Gastrocnemius medialis (tissue), 4 donors: ENCODE measurements around the gene XPC. TPM values are rescaled to one million over a fixed set of nuclear protein-coding genes. Genes with fewer than 3 reads are reported as not detected.

Source experiments
- ATAC-seq, 2 donors: fragments of 150-250 bp; one replicate each; pipeline ENCODE4 v1.9.1; 2016
- DNase-seq, 2 donors: peaks; one replicate each; pipeline ENCODE4 v3.0.0-alpha.2; 2019
- H3K27ac ChIP-seq, 4 donors: fragments of 200-600 bp; sonication (generic); 1 replicate in 1 of 4; 2 replicates in 3 of 4; pipeline ENCODE4 v1.5.1; 2016 to 2018; ENCODE audit warnings: mild to moderate bottlenecking in 2 of 4, moderate library complexity in 1 of 4
- H3K27me3 ChIP-seq, 3 donors: fragments of 200-600 bp; sonication (generic) in 2 of 3; 1 replicate in 1 of 3; 2 replicates in 2 of 3; pipeline versions ENCODE4 v1.5.1 to v1.6.0; 2016 to 2019; ENCODE audit warnings: mild to moderate bottlenecking in 1 of 3, moderate library complexity in 1 of 3
- H3K36me3 ChIP-seq, 2 donors: fragments of 200-600 bp; sonication (generic) in 1 of 2; one replicate each; pipeline ENCODE4 v1.5.1; 2017 to 2018
- H3K4me1 ChIP-seq, 2 donors: fragments of 200-600 bp; sonication (generic) in 1 of 2; one replicate each; pipeline ENCODE4 v1.5.1; 2016 to 2017; ENCODE audit warnings: mild to moderate bottlenecking in 2 of 2
- H3K4me3 ChIP-seq, 4 donors: fragments of 200-600 bp; sonication (generic) in 3 of 4; 1 replicate in 1 of 4; 2 replicates in 3 of 4; pipeline ENCODE4 v1.5.1; 2016 to 2019; ENCODE audit warnings: mild to moderate bottlenecking in 2 of 4
- H3K9me3 ChIP-seq, 3 donors: fragments of 200-600 bp; sonication (generic) in 2 of 3; 1 replicate in 1 of 3; 2 replicates in 2 of 3; pipeline ENCODE4 v1.5.1; 2016 to 2019
- CTCF ChIP-seq, 5 experiments: fragments of 450-650 bp in 3 of 5; fragments of 200-600 bp in 2 of 5; sonication (generic) in 2 of 5; IDR thresholded peaks in 4 of 5; conservative IDR thresholded peaks in 1 of 5; 1 replicate in 4 of 5; 2 replicates in 1 of 5; pipeline ENCODE4 v1.5.1; 2016 to 2019; ENCODE audit warnings: antibody characterized with exemption in 5 of 5, mild to moderate bottlenecking in 3 of 5, moderate library complexity in 3 of 5
- POLR2A ChIP-seq, 2 donors: fragments of 450-650 bp; IDR thresholded peaks; one replicate each; pipeline ENCODE4 v1.6.1; 2017; ENCODE audit warnings: antibody characterized with exemption in 2 of 2, mild to moderate bottlenecking in 2 of 2, moderate library complexity in 2 of 2
- in situ Hi-C, 4 donors: fragments of 200-750 bp; cut with MboI; loops; one replicate each; pipeline versions ENCODE4 v1.15.0 to v1.8.0; 2017; ENCODE audit warnings: low sequenced_read_pairs in 4 of 4
- intact Hi-C: fragments of 100-400 bp; cut with DNase I; formaldehyde crosslinking; loops from one replicate; pipeline ENCODE4 v1.15.1; 2023; ENCODE audit warnings: low total_unique reads
- total RNA-seq, 4 donors: library from RNA; depleted of rRNA; stranded (reverse); fragments of >200 nt; gene quantifications; one replicate each; pipeline versions ENCODE4 v1.1.0 to v1.2.3, GENCODE V29; 2016

The XPC gene
- total RNA-seq, 4 donors from 2014 or later = 22.0 to 30.6 (median 27.0) TPM

GRCh38 chr3:14132120-14132519 is 46.3 kb downstream of the XPC start:
- in situ Hi-C loops (loop anchor here in 1 of 4 donors (25.0 kb wide), 1 partner anchor 930 kb away; the partner anchor contains the start of gene MRPS25), intact Hi-C loops (no loop called here)
- TF ChIP-seq POLR2A (IDR thresholded peaks at IDR 0.05) (no peak), CTCF (IDR thresholded peaks at IDR 0.05 in 4 of 5, conservative IDR thresholded peaks at IDR 0.05 in 1 of 5) (no peak)
- Histone ChIP-seq H3K9me3 (no peaks in the 10 kb centered on the region), H3K27me3 (no peaks in the 10 kb centered on the region), H3K4me3 (no peak overlapping the region), H3K36me3 (peaks cover 0 to 73% of the 10 kb centered on the region in 2 donors), H3K4me1 (peaks cover 16 to 29% of the 10 kb centered on the region in 2 donors), H3K27ac (peak overlapping the region in 1 of 4 donors; percentile 94)
- ATAC-seq (no peak), DNase-seq (no peak)

- peak in 1 of 2 donors; percentile 77 for DNase-seq
These were observed 47.3 kb downstream of the XPC start for GRCh38 chr3:14131134-14131533.

GRCh38 chr3:14130707-14131106 is 47.7 kb downstream of the XPC start:
- H3K9me3 ChIP-seq = no peaks in the 10 kb centered on the region
- TF ChIP-seq CTCF (IDR thresholded peaks at IDR 0.05 in 4 of 5, conservative IDR thresholded peaks at IDR 0.05 in 1 of 5) = no peak
- no peak for TF ChIP-seq POLR2A (IDR thresholded peaks at IDR 0.05)
- H3K36me3 ChIP-seq = peaks cover 0 to 65% of the 10 kb centered on the region in 2 donors
- intact Hi-C loops = no loop called here
- H3K27ac ChIP-seq = peak overlapping the region in 3 of 4 donors; percentile 19 to 94 (median 52)
- H3K4me1 ChIP-seq = peaks cover 20 to 29% of the 10 kb centered on the region in 2 donors
- DNase-seq (no peak), ATAC-seq (no peak)
- H3K4me3 ChIP-seq = no peak overlapping the region
- in situ Hi-C loops = loop anchor here in 1 of 4 donors (25.0 kb wide), 1 partner anchor 932 kb away; the partner anchor contains the start of gene MRPS25
- no peaks in the 10 kb centered on the region for H3K27me3 ChIP-seq

More at GRCh38 chr3:14131134-14131533, 47.3 kb downstream of the XPC start:
- intact Hi-C loops (no loop called here), in situ Hi-C loops (loop anchor here in 1 of 4 donors (25.0 kb wide), 1 partner anchor 931 kb away; the partner anchor contains the start of gene MRPS25)
- Histone ChIP-seq H3K4me3 (no peak overlapping the region), H3K27me3 (no peaks in the 10 kb centered on the region), H3K27ac (peak overlapping the region in 3 of 4 donors; percentile 19 to 94 (median 52)), H3K9me3 (no peaks in the 10 kb centered on the region), H3K36me3 (peaks cover 0 to 70% of the 10 kb centered on the region in 2 donors), H3K4me1 (peaks cover 17 to 31% of the 10 kb centered on the region in 2 donors)
- peak in 1 of 2 donors; percentile 30 for ATAC-seq
- TF ChIP-seq CTCF (IDR thresholded peaks at IDR 0.05 in 4 of 5, conservative IDR thresholded peaks at IDR 0.05 in 1 of 5) (no peak), POLR2A (IDR thresholded peaks at IDR 0.05) (no peak)

- H3K27ac ChIP-seq = peak overlapping the region in 3 of 4 donors; percentile 33 to 94 (median 52)
- in situ Hi-C loops = loop anchor here in 1 of 4 donors (25.0 kb wide), 1 partner anchor 932 kb away; the partner anchor contains the start of gene MRPS25
These were observed 48.2 kb downstream of the XPC start for GRCh38 chr3:14130230-14130629.

More at GRCh38 chr3:14130230-14130629, 48.2 kb downstream of the XPC start:
- ATAC-seq (no peak), DNase-seq (peak in 1 of 2 donors; percentile 18)
- no peaks in the 10 kb centered on the region for H3K9me3 ChIP-seq
- H3K36me3 ChIP-seq = peaks cover 0 to 61% of the 10 kb centered on the region in 2 donors
- peaks cover 20 to 25% of the 10 kb centered on the region in 2 donors for H3K4me1 ChIP-seq
- intact Hi-C loops = no loop called here
- no peaks in the 10 kb centered on the region for H3K27me3 ChIP-seq
- no peak overlapping the region for H3K4me3 ChIP-seq
- TF ChIP-seq CTCF (IDR thresholded peaks at IDR 0.05 in 4 of 5, conservative IDR thresholded peaks at IDR 0.05 in 1 of 5) (no peak), POLR2A (IDR thresholded peaks at IDR 0.05) (no peak)
